AG04449 (cell line): Measurements from ENCODE around the gene CLN3.

Source experiments
- CTCF ChIA-PET: fragments of 350-600 bp; formaldehyde crosslinking; extraction: SDS; loops from one replicate; lab custom pipeline; 2021; ENCODE audit warnings: antibody characterized with exemption; lab: Yijun Ruan, JAX
- POLR2A ChIA-PET: fragments of 400-600, 350-600 bp; formaldehyde crosslinking; extraction: SDS; loops from one replicate; lab custom pipeline; 2020; ENCODE audit warnings: antibody characterized with exemption, inconsistent platforms; lab: Yijun Ruan, JAX
- DNase-seq: peaks from one replicate; pipeline ENCODE4 v3.0.0-alpha.2; 2010; ENCODE audit warnings: low read depth, low spot score
- H3K4me3 ChIP-seq: 2 replicates; pipeline ENCODE4 v1.5.1; 2011; ENCODE audit warnings: low read depth, mild to moderate bottlenecking, control low read depth, low read length
- TF ChIP-seq, protein P1 (sequence below): IDR thresholded peaks from one replicate; pipeline ENCODE4 v1.5.1; 2011; ENCODE audit warnings: mild to moderate bottlenecking, moderate library complexity, low read length, control low read depth, inconsistent platforms; ENCODE audit not compliant: insufficient read depth; ENCODE audit errors: missing control alignments

CLN3 gene

DNA sequence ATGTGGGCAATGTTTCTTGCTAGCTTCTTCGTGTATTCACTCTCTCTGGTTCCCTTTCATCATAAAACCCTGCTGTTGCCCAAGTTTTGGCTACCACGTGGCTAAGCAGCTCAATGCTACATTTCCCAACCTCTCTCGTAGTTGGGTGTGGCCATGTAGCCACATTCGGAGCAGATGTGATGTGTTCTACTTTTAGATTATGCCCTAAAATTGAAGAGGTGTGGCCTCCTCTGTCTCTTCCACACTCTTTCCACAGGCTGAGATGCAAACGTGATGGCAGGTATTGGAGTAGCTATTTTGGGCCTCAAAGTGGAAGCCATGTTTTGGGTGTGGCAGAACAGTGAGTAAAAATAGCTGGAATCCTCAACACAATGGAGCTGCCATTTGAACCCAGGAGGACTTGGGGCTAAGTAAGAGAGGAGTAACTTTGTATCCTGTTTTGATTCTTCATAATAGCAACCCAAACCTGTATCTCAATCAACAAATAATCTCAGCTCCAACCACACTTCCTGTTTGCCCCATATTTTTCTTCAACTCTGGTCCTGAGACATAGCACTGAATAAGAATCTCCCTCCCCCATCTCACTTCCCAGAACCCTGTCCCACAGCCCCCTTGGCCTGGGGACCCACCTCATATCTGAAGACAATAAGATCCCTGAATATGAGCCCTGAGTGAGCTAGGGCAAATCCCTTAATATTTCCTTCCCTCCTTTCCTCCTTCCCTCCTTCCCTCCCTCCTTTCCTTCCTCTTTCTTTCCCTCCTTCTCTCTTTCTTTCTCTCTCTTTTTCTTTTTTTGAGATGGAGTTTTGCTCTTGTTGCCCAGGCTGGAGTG lies 42.9 kb upstream of the CLN3 start:
- H3K4me3 ChIP-seq: no peak overlapping the region
- ChIA-PET POLR2A (no interaction called here), CTCF (no interaction called here)
- no peak for DNase-seq
- TF ChIP-seq, protein P1, sequence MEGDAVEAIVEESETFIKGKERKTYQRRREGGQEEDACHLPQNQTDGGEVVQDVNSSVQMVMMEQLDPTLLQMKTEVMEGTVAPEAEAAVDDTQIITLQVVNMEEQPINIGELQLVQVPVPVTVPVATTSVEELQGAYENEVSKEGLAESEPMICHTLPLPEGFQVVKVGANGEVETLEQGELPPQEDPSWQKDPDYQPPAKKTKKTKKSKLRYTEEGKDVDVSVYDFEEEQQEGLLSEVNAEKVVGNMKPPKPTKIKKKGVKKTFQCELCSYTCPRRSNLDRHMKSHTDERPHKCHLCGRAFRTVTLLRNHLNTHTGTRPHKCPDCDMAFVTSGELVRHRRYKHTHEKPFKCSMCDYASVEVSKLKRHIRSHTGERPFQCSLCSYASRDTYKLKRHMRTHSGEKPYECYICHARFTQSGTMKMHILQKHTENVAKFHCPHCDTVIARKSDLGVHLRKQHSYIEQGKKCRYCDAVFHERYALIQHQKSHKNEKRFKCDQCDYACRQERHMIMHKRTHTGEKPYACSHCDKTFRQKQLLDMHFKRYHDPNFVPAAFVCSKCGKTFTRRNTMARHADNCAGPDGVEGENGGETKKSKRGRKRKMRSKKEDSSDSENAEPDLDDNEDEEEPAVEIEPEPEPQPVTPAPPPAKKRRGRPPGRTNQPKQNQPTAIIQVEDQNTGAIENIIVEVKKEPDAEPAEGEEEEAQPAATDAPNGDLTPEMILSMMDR: no peak

DNA sequence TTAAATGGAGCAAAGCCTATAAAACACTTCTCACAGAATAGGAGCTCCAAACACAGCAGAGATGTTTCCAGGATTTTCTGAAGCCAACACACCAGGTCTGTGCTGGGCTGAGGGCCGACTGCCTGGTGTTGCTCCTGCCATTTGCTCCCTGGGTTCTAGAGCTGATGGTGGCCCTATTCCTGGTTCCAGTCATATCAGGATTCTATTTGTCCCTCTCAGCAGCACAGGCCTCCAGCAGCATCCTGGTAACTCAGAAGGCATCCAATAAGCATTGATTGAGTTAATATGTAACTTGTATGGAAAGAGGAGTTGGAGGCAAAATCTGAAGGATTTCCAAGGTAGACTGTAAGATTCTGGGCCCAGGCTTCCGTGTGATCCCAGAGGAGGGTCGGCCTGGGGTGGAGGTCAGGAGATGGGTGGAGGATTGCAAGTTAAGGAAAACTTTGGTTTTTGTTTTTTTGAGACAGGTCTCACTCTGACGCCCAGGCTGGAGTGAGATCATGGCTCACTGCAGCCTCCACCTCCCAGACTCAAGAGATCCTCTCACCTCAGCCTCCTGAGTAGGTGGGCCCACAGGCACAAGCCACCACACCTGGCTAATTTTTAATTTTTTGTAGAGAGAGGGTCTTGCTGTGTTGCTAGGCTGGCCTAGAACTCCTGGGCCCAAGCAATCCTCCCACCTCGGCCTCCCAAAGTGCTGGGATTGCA lies 41.2 kb upstream of the CLN3 start:
- ChIA-PET POLR2A (no interaction called here), CTCF (interaction anchor here (1.1 kb wide), 1 partner anchor 15 kb away, joined by 3 read pairs; no protein-coding TSS in a partner anchor)
- TF ChIP-seq, protein P1: no peak
- H3K4me3 ChIP-seq: no peak overlapping the region
- DNase-seq: no peak

- TF ChIP-seq, protein P1: no peak
- no peak overlapping the region for H3K4me3 ChIP-seq
- ChIA-PET POLR2A (no interaction called here), CTCF (interaction anchor here (1.1 kb wide), 1 partner anchor 16 kb away, joined by 3 read pairs; no protein-coding TSS in a partner anchor)
- no peak for DNase-seq
These were observed 40.2 kb upstream of the CLN3 start for GRCh38 chr16:28531777-28532744.

DNA sequence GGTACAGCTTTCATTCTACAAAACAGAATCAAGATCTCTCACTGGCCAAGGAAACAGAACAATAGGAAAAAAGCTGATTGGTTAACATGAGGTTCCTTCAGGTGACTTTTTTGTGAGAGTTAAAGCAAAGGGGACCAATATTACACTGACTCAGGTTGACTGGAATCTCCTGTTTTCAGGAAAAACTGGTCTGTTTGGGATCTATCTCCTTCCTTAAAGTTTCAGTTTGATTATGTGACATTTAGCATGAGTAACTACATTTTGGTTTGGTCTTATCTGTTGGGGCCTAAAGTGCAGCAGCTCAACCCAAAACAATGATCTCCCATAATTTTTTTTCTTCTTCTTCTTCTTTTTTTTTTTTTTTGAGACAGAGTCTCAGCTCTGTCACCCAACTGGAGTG lies 37.2 kb upstream of the CLN3 start:
- H3K4me3 ChIP-seq: no peak overlapping the region
- POLR2A ChIA-PET: interaction anchor here (0.7 kb wide), 1 partner anchor 28 kb away, joined by 3 read pairs; no protein-coding TSS in a partner anchor
- CTCF ChIA-PET: interaction anchor here (1.2 kb wide), 1 partner anchor 25 kb away, joined by 3 read pairs; the partner anchor contains the start of gene SGF29
- TF ChIP-seq, protein P1: no peak
- no peak for DNase-seq

- no peak overlapping the region for H3K4me3 ChIP-seq
- DNase-seq: no peak
- ChIA-PET POLR2A (no interaction called here), CTCF (interaction anchor here (1.2 kb wide), 1 partner anchor 25 kb away, joined by 3 read pairs; the partner anchor contains the start of gene SGF29)
- TF ChIP-seq, protein P1: no peak
These were observed 36.6 kb upstream of the CLN3 start for GRCh38 chr16:28528463-28528867.
